ENCODE measurements around the gene U2AF1L4.

Gene U2AF1L4

DNA sequence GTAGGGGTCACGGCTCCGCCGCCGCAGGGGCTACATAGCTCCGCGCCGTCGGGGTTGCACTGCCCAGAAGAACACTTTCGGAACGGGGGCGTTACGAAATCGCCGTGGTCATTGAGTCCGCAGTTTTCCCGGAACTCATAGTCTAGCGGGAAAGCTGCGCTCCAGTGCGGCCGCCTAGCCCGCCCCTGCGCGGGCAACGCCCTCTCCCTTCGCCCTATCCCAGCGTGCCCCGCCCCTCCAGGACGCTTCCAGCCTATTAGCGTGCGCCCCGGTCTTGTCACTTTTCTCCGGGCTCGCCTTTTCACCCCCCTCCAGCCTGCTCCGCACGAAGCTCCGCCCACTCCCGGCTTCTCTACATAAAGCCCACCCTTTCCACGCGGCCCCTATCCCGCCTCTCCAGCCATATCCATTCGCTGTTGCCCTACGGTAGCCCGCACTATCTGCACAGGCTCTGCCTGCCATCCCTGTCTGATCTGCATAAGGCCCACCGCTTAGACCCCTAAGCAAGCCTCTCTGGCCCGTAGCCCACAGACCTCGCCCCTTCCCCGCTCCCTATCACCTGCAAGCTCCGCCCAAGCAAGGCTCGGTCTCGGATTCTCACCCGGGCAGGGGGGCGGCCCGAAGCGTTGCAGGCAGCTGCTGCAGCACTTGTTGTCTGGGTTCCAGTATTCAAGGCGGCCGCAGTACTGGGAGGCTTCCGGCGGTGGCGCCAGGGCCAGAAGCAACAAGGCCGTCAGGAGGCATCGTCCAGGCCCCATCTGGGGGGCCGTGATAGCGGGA, 4.6 kb downstream of the U2AF1L4 start:
- peak; percentile 95 for DNase-seq

DNA sequence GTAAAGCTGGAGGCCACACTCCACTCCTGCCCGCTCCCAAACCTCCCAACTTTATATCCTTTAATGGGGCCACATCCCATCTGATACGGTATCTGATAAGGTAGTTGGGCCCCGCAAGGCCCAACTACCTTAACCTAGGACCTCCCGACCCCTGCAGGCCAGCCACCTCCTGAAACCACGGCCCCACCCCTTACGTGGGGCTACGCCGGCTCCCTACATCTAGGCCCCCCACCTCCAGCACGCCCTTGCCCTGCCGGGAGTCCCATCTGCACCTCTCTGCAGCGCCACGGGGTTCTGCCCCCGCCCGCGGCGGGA, 5.2 kb downstream of the U2AF1L4 start:
- no peak for DNase-seq

DNA sequence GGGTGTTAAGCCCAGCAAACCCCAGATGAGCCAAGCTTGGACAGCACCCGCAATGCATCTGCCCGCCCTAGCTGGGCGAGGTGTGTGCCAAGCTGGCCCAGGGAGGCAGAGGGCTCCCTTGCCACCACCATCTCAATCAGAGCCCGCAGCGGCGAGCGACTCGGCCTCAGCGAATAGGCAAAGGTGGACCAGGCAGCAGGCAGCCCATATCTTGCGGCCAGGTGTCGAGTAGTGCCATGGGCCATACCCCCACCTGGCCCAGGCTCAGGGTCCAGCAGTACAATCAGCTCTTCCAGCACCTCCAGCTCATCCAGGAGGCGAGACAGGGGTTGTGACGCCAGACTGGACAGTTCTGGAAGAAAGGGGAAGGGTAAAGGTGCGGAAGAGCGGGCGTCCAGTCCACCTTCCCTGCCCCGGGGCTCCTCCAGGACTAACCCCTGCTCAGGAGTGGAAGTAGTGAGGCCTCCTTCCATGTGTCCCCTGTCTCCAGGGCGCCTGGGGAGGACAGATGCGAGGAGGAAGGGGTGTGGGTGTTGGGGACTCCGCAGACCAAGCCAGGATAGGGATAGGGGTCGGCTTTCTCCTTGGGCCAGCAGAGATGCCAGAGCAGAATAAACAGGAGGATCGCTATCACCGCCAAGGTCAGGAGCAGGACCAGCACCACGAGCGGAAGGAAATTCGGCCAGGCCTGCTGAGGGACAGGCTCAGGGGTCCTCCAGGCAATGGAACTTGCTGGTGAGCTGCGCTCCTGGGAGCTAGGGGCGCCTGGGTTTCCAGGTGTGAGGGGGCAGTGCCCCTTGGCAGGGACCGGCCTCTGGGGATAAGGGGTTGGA, 5.7 kb downstream of the U2AF1L4 start:
- no peak for DNase-seq

DNA sequence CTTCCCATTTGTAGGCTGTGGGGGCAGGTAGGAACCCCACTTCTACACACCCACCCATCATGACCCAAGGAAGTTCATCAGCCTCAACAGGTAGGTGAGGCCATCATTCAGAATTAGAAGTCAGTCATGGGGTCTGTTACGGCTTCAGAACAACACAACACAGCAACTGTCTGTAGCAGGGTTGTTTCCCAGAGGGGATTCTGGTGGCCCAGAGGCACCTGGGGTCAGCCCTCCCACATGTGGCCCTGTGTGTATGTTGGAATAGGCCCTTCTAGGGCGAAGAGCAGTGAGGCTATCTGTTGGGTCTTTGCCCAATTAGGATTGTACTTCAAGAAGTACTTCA, 6.4 kb downstream of the U2AF1L4 start:
- DNase-seq, result no peak

DNA sequence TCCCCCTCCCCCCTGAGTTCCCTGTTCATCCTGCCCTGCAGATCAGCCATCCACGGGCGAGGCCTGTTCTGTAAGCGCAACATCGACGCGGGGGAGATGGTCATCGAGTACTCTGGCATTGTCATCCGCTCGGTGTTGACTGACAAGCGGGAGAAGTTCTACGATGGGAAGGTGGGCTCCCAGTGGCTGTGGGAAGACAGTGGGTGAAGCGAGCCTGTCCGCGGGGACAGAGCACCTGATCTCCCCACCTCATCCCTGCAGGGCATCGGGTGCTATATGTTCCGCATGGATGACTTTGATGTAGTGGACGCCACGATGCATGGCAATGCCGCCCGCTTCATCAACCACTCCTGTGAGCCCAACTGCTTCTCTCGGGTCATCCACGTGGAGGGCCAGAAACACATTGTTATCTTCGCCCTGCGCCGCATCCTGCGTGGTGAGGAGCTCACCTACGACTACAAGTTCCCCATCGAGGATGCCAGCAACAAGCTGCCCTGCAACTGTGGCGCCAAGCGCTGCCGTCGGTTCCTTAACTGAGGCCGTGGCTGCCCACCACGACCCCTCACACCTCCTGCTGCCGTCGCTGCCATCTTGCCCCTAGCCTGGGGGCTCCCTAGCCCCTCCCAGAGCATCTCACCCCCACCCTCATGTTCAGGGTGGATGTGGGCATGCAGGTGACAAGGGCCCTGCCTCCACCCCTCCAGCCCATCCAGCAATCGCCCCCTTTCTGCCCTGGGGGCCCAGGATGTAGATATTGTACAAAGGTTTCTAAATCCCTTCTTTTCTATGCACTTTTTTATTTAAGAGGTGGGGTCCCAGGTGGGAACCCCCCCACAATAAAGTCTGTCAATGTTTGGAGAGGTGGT, 7.0 kb downstream of the U2AF1L4 start:
- no peak for DNase-seq

DNA sequence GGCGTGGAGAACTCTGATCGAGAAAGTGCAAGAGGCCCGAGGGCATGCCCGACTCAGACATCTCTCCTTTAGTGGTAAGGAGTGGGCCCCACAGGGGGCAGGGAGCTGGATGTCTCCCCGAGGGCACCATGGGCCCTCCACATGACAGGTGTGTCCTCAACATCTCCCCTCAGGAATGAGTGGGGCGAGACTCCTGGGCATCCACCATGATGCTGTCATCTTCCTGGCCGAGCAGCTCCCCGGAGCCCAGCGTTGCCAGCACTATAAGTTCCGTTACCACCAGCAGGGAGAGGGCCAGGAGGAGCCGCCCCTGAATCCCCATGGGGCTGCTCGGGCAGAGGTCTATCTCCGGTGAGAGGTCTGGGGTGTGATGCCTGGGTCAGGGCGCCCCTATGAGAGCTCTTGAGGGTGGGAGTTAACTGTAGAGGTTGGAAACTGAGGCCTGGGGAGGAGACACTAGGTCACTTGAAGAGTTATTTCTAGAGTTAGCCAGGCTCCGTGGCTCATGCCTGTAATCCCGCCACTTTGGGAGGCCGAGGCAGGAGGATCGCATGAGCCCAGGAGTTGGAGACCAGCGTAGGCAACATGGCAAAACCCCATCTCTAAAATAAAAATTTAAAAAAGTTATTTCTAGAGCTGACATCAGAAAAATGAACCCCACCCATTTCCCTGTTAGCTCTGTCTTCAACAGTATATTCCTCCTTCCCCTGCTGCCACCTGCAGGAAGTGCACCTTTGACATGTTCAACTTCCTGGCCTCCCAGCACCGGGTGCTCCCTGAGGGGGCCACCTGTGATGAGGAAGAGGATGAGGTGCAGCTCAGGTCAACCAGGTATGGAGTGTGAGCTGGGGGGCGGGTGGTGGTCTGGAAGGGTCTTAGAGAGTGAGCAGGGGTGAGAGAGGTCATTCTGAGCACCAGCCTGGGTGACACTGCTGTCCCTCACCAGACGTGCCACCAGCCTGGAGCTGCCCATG, 8.0 kb downstream of the U2AF1L4 start:
- no peak for DNase-seq

DNA sequence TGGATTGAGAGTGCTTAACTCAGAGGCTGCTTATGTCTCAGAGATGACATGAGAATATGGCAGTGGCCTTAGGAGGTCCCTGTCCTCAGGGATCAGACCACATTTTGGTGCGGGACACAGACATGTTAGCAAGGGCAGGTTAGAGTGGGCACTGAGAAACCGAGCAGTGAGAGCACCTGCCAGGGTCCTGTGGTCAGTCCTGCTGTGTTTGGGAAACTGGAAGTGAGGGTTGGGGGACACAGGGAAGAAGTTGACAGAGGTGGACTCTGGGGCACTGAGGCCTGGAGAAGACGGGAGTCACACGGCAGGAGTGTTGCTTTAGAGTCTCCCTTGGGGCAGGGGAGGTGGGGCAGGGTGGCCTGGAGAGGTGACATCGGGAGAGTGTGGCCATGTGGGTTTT, 10.3 kb downstream of the U2AF1L4 start:
- DNase-seq, result no peak

DNA sequence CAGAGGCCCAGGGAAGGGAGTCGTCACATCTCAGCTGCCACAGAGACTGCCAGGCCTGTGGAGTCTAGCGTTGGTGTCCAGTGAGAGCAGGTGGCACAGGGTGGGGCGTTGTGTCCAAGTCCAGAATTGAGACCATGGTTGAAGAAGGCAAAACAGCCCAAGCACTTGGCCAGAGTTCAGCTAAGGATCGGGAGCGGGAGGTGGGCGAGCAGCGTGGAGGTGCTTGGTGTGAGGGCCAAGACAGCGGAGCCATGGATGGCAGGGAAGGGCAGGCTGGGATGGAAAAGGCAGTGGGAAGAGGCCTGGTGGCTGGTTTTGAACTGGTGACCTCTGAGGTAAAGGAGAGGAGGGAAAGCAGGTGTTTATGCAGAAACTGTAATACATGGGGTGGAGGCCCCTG, 10.9 kb downstream of the U2AF1L4 start:
- DNase-seq, result no peak

DNA sequence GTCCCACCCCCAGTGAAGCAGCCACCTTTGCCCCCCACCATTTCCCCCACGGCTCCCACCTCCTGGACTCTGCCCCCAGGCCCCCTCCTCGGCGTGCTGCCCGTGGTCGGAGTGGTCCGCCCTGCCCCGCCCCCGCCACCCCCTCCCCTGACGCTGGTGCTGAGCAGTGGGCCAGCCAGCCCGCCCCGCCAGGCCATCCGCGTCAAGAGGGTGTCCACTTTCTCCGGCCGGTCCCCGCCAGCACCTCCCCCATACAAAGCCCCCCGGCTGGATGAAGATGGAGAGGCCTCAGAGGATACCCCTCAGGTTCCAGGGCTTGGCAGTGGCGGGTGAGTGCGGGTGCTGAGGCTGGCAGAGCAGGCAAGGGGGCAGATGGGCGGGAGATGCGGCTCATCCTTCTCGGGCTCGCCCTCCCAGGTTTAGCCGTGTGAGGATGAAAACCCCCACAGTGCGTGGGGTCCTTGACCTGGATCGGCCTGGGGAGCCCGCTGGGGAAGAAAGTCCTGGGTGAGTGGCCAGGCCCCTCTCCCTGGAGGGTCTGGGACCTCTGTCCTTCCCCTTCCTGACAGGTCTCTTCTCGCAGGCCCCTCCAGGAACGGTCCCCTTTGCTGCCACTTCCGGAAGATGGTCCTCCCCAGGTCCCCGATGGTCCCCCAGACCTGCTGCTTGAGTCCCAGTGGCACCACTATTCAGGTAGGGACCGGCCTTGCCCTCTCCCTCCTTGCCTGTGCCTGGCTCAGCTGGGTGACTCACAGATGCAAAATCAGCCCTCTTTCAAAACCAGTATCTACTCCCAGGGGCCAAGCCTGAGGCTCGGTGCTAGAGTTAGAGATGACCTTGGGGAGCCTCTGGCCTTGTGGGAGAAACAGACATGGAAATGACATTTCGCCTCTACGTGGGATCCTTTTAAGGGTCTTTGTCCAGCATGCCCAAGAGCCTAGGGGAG, 11.8 kb downstream of the U2AF1L4 start:
- DNase-seq, result no peak

DNA sequence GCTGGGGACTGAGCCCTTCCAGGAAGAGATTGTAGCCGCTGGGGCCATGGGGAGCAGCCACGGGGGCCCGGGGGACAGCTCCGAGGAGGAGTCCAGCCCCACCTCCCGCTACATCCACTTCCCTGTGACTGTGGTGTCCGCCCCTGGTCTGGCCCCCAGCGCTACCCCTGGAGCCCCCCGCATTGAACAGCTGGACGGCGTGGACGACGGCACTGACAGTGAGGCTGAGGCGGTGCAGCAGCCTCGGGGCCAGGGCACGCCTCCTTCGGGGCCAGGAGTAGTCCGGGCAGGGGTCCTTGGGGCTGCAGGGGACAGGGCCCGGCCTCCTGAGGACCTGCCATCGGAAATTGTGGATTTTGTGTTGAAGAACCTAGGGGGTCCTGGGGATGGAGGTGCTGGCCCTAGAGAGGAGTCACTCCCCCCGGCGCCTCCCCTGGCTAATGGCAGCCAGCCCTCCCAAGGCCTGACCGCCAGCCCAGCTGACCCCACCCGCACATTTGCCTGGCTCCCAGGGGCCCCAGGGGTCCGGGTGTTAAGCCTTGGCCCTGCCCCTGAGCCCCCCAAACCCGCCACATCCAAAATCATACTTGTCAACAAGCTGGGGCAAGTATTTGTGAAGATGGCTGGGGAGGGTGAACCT, 12.6 kb downstream of the U2AF1L4 start:
- DNase-seq, result no peak

DNA sequence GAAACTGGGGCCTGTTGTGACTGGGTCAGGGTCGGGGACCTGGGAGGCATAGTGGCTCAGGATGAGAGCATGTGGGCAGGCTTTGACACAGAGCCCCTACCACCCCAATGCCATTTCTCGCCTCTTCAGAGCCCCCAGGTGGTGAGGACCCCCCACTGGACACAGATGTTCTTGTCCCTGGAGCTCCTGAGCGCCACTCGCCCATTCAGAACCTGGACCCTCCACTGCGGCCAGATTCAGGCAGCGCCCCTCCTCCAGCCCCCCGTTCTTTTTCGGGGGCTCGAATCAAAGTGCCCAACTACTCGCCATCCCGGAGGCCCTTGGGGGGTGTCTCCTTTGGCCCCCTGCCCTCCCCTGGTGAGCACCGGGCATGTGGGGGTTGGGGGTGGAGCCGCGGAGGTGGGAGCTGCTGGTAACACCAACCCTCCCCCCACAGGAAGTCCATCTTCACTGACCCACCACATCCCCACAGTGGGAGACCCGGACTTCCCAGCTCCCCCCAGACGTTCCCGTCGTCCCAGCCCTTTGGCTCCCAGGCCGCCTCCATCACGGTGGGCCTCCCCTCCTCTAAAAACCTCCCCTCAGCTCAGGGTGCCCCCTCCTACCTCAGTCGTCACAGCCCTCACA, 13.3 kb downstream of the U2AF1L4 start:
- no peak for DNase-seq

DNA sequence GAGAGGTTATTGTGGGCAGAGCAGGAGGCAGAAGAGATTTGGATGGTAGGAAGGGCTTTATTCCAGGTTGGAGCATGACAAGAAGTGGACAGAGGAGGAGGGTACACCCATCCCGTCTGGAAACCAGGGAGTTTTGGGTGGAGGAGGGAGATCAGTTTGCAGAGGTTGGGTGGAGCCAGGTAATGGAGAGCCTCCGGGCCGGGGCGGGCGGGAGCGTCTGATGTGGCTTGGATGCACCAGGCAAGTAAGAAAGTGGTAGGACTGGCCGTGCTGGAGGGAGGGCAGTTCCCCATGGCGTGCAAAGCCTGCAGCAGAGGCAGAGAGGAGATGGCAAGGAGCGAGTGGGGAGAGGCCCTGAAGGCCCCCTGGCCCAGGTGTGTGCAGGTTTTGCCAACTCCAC, 13.9 kb downstream of the U2AF1L4 start:
- no peak for DNase-seq

DNA sequence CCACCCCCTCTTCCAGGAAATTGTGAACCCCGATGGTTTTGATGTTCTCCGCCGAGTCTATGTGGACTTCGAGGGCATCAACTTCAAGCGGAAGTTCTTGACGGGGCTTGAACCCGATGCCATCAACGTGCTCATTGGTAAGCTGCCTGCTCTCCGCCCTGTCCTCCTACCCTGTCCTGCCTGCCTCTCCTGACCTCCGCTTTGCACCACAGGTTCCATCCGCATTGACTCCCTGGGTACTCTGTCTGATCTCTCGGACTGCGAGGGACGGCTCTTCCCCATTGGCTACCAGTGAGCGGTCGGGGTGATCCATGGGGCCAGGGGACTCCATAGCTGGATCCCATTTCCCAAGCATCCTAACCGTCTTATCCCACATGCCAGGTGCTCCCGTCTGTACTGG, 14.9 kb downstream of the U2AF1L4 start:
- DNase-seq, result no peak

DNA sequence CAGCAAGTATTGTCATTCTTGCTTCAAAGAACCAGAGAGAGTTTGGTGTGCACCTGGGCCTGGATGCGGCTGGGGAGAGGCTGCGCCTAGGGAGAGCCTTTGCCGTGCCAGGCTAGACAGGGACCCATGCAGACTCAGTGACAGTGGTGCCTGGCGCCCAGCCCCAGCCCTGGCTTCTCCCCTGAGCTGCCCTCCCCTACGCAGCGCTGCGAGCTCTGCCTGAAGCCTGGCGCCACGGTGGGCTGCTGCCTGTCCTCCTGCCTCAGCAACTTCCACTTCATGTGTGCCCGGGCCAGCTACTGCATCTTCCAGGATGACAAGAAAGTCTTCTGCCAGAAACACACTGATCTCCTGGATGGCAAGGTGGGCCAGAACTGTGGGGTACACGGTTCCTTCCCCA, 15.5 kb downstream of the U2AF1L4 start:
- DNase-seq, result no peak

DNA sequence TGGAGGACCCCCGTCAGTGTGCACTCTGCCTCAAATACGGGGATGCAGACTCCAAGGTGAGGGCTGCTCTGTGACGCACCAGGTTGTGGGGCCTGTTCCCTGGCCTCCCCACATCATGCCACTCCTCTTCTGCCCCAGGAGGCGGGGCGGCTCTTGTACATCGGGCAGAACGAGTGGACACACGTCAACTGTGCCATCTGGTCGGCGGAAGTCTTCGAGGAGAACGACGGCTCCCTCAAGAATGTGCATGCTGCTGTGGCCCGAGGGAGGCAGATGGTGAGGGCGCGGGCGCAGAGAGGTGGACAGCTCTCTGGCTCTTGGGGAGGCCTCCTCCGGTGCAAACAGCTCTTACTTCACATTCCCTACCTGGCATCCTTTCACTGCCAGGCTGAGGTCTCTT, 16.2 kb downstream of the U2AF1L4 start:
- DNase-seq, result no peak

DNA sequence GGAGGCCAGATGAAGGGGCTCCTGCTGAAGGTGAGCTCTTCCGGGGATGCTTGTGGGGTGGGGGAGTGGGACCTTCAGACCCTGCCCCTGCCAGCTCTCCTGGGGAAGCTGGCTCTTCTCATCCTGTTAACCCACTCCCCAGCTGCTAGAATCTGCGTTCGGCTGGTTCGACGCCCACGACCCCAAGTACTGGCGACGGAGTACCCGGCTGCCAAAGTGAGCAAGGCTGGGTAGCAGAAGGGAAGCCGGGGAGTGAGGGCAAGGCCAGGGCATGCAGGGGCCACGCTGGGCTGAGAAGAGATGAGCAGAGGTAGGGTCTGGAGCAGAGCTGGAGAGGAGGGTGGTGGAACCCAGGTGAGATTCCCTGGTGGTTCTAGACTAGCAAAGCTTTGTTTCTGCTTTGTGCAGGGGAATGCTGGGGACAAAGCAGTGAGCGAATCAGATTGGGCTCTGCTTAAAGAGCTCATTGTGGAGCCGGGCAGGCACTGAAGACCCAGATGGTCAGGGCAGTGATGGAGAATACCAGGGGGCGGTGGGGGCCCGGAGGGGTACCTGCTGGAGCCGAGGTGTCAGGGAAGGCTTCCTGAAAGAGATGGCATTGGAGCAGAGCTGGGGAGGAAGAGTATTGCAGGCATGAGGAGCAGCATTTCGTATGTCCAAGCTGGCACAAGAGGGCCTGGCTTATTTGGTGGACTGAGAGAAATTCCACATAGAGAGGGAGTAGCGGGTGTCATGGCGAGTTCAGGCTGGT, 17.1 kb downstream of the U2AF1L4 start:
- DNase-seq, result no peak

DNA sequence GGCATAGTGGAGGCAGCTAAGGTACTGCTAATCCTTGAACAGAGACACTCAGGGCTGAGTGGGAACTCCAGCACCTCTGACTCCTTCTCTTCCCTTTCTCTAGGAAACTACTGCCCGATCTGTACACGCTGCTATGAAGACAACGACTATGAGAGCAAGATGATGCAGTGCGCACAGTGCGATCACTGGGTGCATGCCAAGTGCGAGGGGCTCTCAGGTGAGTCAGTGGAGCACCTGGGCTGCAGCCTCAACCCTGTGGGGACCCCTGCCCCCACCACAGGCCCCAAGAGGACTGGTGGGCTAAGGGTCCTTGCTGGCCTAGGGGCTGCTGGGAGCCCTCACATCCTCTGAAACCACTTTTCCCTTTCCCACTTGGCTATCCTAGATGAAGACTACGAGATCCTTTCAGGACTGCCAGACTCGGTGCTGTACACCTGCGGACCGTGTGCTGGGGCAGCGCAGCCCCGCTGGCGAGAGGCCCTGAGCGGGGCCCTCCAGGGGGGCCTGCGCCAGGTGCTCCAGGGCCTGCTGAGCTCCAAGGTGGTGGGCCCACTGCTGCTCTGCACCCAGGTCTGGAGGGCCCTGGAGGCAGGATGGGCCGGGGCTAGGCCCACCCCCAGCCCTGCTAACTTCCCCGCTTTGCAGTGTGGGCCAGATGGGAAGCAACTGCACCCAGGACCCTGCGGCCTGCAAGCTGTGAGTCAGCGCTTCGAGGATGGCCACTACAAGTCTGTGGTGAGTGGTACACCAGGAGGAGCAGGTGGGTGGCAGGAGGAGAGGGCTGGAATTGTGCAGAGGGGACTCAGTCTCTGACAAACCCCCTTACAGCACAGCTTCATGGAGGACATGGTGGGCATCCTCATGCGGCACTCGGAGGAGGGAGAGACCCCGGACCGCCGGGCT, 17.9 kb downstream of the U2AF1L4 start:
- no peak for DNase-seq

DNA sequence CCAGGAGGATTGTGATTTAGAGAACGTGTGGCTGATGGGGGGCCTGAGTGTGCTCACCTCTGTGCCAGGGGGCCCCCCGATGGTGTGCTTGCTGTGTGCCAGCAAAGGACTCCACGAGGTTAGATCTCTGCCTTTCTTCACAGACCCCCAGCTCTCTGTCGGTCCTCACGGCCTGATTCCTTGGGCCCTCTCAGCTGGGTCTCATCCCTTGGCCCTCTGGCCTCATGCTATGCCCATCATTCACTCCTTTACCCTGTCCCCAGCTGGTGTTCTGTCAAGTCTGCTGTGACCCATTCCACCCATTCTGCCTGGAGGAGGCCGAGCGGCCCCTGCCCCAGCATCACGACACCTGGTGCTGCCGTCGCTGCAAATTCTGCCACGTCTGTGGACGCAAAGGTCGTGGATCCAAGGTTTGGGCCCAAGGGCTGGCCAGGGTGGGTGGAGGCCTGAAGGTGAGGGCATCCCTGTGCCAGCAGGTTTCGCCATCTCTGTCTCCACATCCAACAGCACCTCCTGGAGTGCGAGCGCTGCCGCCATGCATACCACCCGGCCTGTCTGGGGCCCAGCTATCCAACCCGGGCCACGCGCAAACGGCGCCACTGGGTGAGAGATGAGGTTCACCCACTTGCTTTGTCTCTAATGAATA, 19.9 kb downstream of the U2AF1L4 start:
- DNase-seq, result no peak

All from NCI-H446 treated with DMSO at 0.1 percent for 48 hours (cell line).